T-helper 1 cell treated with Interleukin-12 subunit alpha and Interleukin-12 subunit beta and Interleukin-4 antibody, amounts not matched to agents 30 μg/mL and 1 μg/mL, for 36 hours (primary cell): ENCODE data around the gene UQCR10.

Experiments used
- H3K27ac Mint-ChIP-seq: one replicate; pipeline ENCODE4 v1.8.0; 2021; ENCODE audit warnings: mild to moderate bottlenecking, mixed read lengths
- H3K27me3 Mint-ChIP-seq: one replicate; pipeline ENCODE4 v1.8.0; 2021; ENCODE audit warnings: low read depth, mixed read lengths
- H3K36me3 Mint-ChIP-seq: one replicate; pipeline ENCODE4 v1.8.0; 2021; ENCODE audit warnings: low read depth, mixed read lengths
- H3K4me1 Mint-ChIP-seq: one replicate; pipeline ENCODE4 v1.8.0; 2021; ENCODE audit warnings: low read depth, mixed read lengths
- H3K4me3 Mint-ChIP-seq: one replicate; pipeline ENCODE4 v1.8.0; 2021; ENCODE audit warnings: mild to moderate bottlenecking, moderate library complexity, mixed read lengths
- H3K9me3 Mint-ChIP-seq: one replicate; pipeline ENCODE4 v1.8.0; 2021; ENCODE audit warnings: mixed read lengths

UQCR10 gene

GRCh38 chr22:29767171-29768051, at the start of gene UQCR10:
TSS of gene UQCR10 (plus strand) at chr22:29767369. CDS start at chr22:29767399, 30 bp downstream.
- peaks cover 23% of the 10 kb centered on the region for H3K4me1 Mint-ChIP-seq
- peak within 1 kb of the TSS; percentile 97 for H3K4me3 Mint-ChIP-seq
- H3K36me3 Mint-ChIP-seq = peaks cover 22% of the 10 kb centered on the region
- H3K9me3 Mint-ChIP-seq = no peaks in the 10 kb centered on the region
- H3K27me3 Mint-ChIP-seq = no peaks in the 10 kb centered on the region
- H3K27ac Mint-ChIP-seq = peak within 1 kb of the TSS; percentile 92

- H3K27me3 Mint-ChIP-seq = peaks cover 38% of the 10 kb centered on the region
- no peaks in the 10 kb centered on the region for H3K36me3 Mint-ChIP-seq
- no peak overlapping the region for H3K4me3 Mint-ChIP-seq
- H3K27ac Mint-ChIP-seq = no peak overlapping the region
- no peaks in the 10 kb centered on the region for H3K9me3 Mint-ChIP-seq
- peaks cover 3% of the 10 kb centered on the region for H3K4me1 Mint-ChIP-seq
Observed at GRCh38 chr22:29717789-29718188, 49.4 kb upstream of the UQCR10 start.

- no peaks in the 10 kb centered on the region for H3K36me3 Mint-ChIP-seq
- H3K4me1 Mint-ChIP-seq = peaks cover 3% of the 10 kb centered on the region
- H3K27me3 Mint-ChIP-seq = peaks cover 38% of the 10 kb centered on the region
- H3K9me3 Mint-ChIP-seq = no peaks in the 10 kb centered on the region
- no peak overlapping the region for H3K4me3 Mint-ChIP-seq
- no peak overlapping the region for H3K27ac Mint-ChIP-seq
Observed at GRCh38 chr22:29718949-29719898, 47.9 kb upstream of the UQCR10 start.

GRCh38 chr22:29719899-29720645, 47.1 kb upstream of the UQCR10 start, which contains the start of gene CABP7:
TSS of gene CABP7 (plus strand) at chr22:29720003. CDS start at chr22:29720425, 422 bp downstream.
- Mint-ChIP-seq H3K4me1 (peaks cover 3% of the 10 kb centered on the region), H3K9me3 (no peaks in the 10 kb centered on the region), H3K27ac (no peak within 1 kb of the TSS), H3K27me3 (peaks cover 38% of the 10 kb centered on the region), H3K36me3 (no peaks in the 10 kb centered on the region), H3K4me3 (no peak within 1 kb of the TSS)

GRCh38 chr22:29720811-29721323, 46.3 kb upstream of the UQCR10 start:
- no peaks in the 10 kb centered on the region for H3K36me3 Mint-ChIP-seq
- H3K27ac Mint-ChIP-seq = no peak overlapping the region
- no peaks in the 10 kb centered on the region for H3K9me3 Mint-ChIP-seq
- H3K27me3 Mint-ChIP-seq = peaks cover 38% of the 10 kb centered on the region
- no peak overlapping the region for H3K4me3 Mint-ChIP-seq
- H3K4me1 Mint-ChIP-seq = peaks cover 3% of the 10 kb centered on the region

GRCh38 chr22:29722151-29722550, 45.0 kb upstream of the UQCR10 start:
- Mint-ChIP-seq H3K27ac (no peak overlapping the region), H3K9me3 (no peaks in the 10 kb centered on the region), H3K27me3 (peaks cover 30% of the 10 kb centered on the region), H3K4me1 (no peaks in the 10 kb centered on the region), H3K4me3 (no peak overlapping the region), H3K36me3 (no peaks in the 10 kb centered on the region)

GRCh38 chr22:29722587-29722986, 44.6 kb upstream of the UQCR10 start:
- no peaks in the 10 kb centered on the region for H3K36me3 Mint-ChIP-seq
- H3K4me3 Mint-ChIP-seq = no peak overlapping the region
- H3K27me3 Mint-ChIP-seq = peaks cover 26% of the 10 kb centered on the region
- H3K27ac Mint-ChIP-seq = no peak overlapping the region
- no peaks in the 10 kb centered on the region for H3K9me3 Mint-ChIP-seq
- H3K4me1 Mint-ChIP-seq = no peaks in the 10 kb centered on the region

- Mint-ChIP-seq H3K27ac (no peak overlapping the region), H3K4me1 (no peaks in the 10 kb centered on the region), H3K36me3 (no peaks in the 10 kb centered on the region), H3K27me3 (peaks cover 18% of the 10 kb centered on the region), H3K4me3 (no peak overlapping the region), H3K9me3 (no peaks in the 10 kb centered on the region)
Observed at GRCh38 chr22:29723766-29724165, 43.4 kb upstream of the UQCR10 start.

GRCh38 chr22:29724843-29725242, 42.3 kb upstream of the UQCR10 start:
- H3K9me3 Mint-ChIP-seq = no peaks in the 10 kb centered on the region
- H3K27me3 Mint-ChIP-seq = peaks cover 9% of the 10 kb centered on the region
- no peak overlapping the region for H3K27ac Mint-ChIP-seq
- H3K4me1 Mint-ChIP-seq = no peaks in the 10 kb centered on the region
- H3K4me3 Mint-ChIP-seq = no peak overlapping the region
- H3K36me3 Mint-ChIP-seq = no peaks in the 10 kb centered on the region

- no peaks in the 10 kb centered on the region for H3K9me3 Mint-ChIP-seq
Observed at GRCh38 chr22:29726106-29726505, 41.1 kb upstream of the UQCR10 start.

GRCh38 chr22:29726512-29727130, 40.5 kb upstream of the UQCR10 start:
- Mint-ChIP-seq H3K4me3 (no peak overlapping the region), H3K27me3 (peaks cover 4% of the 10 kb centered on the region), H3K4me1 (no peaks in the 10 kb centered on the region), H3K27ac (no peak overlapping the region), H3K9me3 (no peaks in the 10 kb centered on the region), H3K36me3 (no peaks in the 10 kb centered on the region)

More at GRCh38 chr22:29726106-29726505, 41.1 kb upstream of the UQCR10 start:
- Mint-ChIP-seq H3K27me3 (peaks cover 9% of the 10 kb centered on the region), H3K36me3 (no peaks in the 10 kb centered on the region), H3K4me1 (no peaks in the 10 kb centered on the region), H3K4me3 (no peak overlapping the region), H3K27ac (no peak overlapping the region)

GRCh38 chr22:29727131-29727523, 40.0 kb upstream of the UQCR10 start:
- H3K4me1 Mint-ChIP-seq = no peaks in the 10 kb centered on the region
- no peaks in the 10 kb centered on the region for H3K36me3 Mint-ChIP-seq
- H3K27ac Mint-ChIP-seq = no peak overlapping the region
- H3K27me3 Mint-ChIP-seq = no peaks in the 10 kb centered on the region
- no peak overlapping the region for H3K4me3 Mint-ChIP-seq
- H3K9me3 Mint-ChIP-seq = no peaks in the 10 kb centered on the region

- Mint-ChIP-seq H3K9me3 (no peaks in the 10 kb centered on the region), H3K27ac (no peak overlapping the region), H3K36me3 (no peaks in the 10 kb centered on the region), H3K27me3 (no peaks in the 10 kb centered on the region), H3K4me3 (no peak overlapping the region), H3K4me1 (no peaks in the 10 kb centered on the region)
Observed at GRCh38 chr22:29729161-29729560, 38.0 kb upstream of the UQCR10 start.
